Activated naive CD8-positive, alpha-beta T cell (primary cell): ENCODE results near the gene ERGIC3.

Experiments used
- H3K27ac Mint-ChIP-seq: one replicate; pipeline ENCODE4 v1.8.0; 2021; ENCODE audit warnings: mixed read lengths
- H3K27me3 Mint-ChIP-seq: one replicate; pipeline ENCODE4 v1.8.0; 2021; ENCODE audit warnings: mixed read lengths
- H3K36me3 Mint-ChIP-seq: one replicate; pipeline ENCODE4 v1.8.0; 2021; ENCODE audit warnings: mixed read lengths
- H3K4me1 Mint-ChIP-seq: one replicate; pipeline ENCODE4 v1.8.0; 2021; ENCODE audit warnings: low read depth, mixed read lengths
- H3K4me3 Mint-ChIP-seq: one replicate; pipeline ENCODE4 v1.8.0; 2021; ENCODE audit warnings: mild to moderate bottlenecking, mixed read lengths
- H3K9me3 Mint-ChIP-seq: one replicate; pipeline ENCODE4 v1.8.0; 2021; ENCODE audit warnings: low read depth, mixed read lengths

ERGIC3 gene

DNA sequence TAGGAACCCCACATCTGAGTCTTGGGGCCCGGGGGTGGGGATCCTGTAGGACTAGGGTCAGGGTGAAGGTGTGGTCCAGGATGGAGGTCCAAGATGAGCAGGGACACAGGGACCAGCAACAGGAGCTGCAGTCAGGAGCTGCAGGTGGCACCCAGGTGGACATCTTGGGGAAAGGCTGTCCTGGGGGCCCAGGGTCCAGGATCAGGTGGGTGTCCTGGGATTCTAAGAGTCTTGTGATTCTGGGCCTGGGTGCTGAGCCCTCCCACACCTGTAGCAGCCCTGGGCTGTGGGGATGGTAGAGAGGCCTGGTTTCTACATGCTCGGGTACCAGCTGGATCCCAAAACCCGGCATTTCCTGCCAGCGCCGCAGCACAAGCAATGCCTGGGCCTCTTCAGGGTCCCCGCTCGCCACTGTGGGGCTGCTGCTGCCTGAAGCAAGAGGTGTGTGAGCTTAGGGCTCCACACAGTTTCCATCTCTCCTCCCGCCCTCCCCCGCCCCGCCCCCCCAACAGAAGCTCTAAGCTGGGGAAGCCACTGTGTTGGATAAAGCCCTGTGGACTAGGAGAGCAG lies 20.7 kb downstream of the ERGIC3 start:
- H3K4me1 Mint-ChIP-seq, result no peaks in the 10 kb centered on the region
- H3K27me3 Mint-ChIP-seq, result no peaks in the 10 kb centered on the region
- no peak overlapping the region for H3K4me3 Mint-ChIP-seq
- no peak overlapping the region for H3K27ac Mint-ChIP-seq
- H3K36me3 Mint-ChIP-seq, result no peaks in the 10 kb centered on the region
- no peaks in the 10 kb centered on the region for H3K9me3 Mint-ChIP-seq

DNA sequence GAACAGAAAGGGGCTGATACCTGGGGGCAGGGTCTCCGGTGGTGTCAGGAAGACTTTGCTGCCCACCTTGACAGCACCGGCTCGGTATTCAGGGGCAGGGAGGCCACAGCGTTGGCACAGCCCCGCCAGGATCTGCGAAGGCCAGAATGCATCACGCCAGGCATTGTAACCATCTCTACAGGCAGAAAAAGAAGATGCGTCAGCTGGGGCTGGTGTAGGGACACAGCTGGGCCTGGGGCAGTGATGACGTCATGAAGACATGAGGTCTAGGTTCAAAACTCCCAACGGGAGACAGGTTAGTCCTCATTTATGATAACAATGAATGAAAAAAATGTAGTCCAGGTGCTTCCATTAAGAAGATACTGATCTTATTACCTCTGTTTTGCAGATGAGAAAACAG lies 22.0 kb downstream of the ERGIC3 start:
- H3K4me3 Mint-ChIP-seq, result no peak overlapping the region
- H3K4me1 Mint-ChIP-seq, result no peaks in the 10 kb centered on the region
- no peaks in the 10 kb centered on the region for H3K36me3 Mint-ChIP-seq
- no peaks in the 10 kb centered on the region for H3K27me3 Mint-ChIP-seq
- H3K27ac Mint-ChIP-seq, result no peak overlapping the region
- H3K9me3 Mint-ChIP-seq, result no peaks in the 10 kb centered on the region

DNA sequence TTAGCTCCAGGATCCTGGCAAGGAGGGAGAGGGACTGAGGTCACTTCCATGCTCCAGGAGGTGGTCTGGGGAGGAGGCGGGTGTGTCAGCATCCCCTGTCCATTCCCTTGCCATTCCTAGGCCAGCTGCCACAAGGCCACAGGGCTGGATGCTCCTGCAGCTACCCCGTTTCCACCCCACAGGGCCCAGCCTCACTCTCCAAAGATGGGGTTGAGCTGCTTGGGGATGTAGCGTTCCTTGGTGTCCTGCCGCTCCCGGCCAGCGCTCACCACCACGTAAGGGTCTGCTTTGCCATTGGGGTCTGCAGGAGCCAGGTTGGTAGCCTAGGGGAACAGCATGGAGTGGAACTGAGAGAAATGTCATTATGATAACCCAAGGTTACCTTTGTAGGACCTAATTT lies 23.0 kb downstream of the ERGIC3 start:
- H3K4me3 Mint-ChIP-seq, result no peak overlapping the region
- no peak overlapping the region for H3K27ac Mint-ChIP-seq
- no peaks in the 10 kb centered on the region for H3K9me3 Mint-ChIP-seq
- H3K4me1 Mint-ChIP-seq, result no peaks in the 10 kb centered on the region
- no peaks in the 10 kb centered on the region for H3K27me3 Mint-ChIP-seq
- H3K36me3 Mint-ChIP-seq, result no peaks in the 10 kb centered on the region

GRCh38 chr20:35568645-35569044 lies 26.8 kb downstream of the ERGIC3 start:
- H3K4me1 Mint-ChIP-seq, result no peaks in the 10 kb centered on the region
- H3K9me3 Mint-ChIP-seq, result peaks cover 4% of the 10 kb centered on the region
- H3K4me3 Mint-ChIP-seq, result no peak overlapping the region
- no peaks in the 10 kb centered on the region for H3K27me3 Mint-ChIP-seq
- peaks cover 4% of the 10 kb centered on the region for H3K36me3 Mint-ChIP-seq
- H3K27ac Mint-ChIP-seq, result no peak overlapping the region

DNA sequence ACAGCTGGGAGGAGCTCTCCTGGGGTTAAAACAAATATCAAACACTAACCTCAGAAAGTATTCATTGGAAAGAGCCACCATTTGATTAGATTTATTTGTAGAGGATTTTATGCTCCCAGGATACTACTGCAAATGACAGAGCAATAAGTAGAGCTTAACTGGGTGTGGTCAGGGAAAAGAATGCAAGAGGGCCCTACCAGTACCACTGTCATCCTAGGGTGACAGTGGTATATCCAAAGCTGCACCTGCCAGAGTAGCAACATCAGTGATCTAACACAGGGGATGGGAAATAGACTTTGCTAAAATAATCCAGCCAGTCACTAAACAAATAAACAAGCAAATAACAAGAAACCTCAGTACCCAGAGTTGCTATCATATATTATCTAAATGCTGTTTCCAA lies 29.7 kb downstream of the ERGIC3 start:
- Mint-ChIP-seq H3K36me3 (peaks cover 4% of the 10 kb centered on the region), H3K27me3 (no peaks in the 10 kb centered on the region), H3K9me3 (peaks cover 4% of the 10 kb centered on the region), H3K27ac (no peak overlapping the region), H3K4me3 (no peak overlapping the region), H3K4me1 (no peaks in the 10 kb centered on the region)

DNA sequence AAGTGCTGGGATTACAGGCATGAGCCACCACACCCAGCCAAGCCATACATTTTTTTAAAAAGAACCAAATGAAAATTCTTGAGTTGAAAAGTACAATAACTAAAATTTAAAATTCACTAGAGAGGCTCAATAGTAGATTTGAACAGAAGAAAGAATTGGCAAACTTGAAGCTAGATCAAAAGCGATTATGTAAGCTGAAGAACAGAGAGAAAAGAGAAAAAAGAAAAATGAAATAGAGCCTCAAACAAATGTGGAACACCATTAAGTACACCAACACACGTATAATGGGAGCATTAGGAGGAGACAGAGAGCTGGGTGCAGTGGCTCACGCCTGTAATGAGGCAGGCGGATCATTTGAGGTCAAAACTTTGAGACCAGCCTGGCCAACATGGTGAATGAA lies 31.0 kb downstream of the ERGIC3 start:
- peaks cover 4% of the 10 kb centered on the region for H3K9me3 Mint-ChIP-seq
- H3K4me3 Mint-ChIP-seq, result no peak overlapping the region
- H3K36me3 Mint-ChIP-seq, result peaks cover 4% of the 10 kb centered on the region
- no peaks in the 10 kb centered on the region for H3K4me1 Mint-ChIP-seq
- H3K27me3 Mint-ChIP-seq, result no peaks in the 10 kb centered on the region
- no peak overlapping the region for H3K27ac Mint-ChIP-seq

DNA sequence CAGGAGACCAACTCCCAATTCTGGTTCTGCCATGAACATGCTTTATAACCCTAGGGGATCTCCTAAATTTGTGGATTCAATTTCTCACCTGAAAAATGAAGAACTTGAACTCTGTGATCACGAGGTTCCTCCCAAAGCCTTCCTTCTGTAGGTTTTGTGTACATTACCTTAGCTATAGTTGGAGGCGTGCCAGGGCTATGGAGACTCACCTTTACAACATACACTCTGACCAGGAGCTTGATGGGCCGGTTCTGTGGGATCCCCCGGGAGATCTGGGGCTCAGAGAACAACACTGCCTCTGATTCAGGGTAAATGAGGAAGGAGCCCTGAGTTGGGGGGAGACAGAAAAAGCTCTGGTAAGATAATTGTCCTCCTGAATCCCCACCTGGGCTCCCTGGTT lies 34.1 kb downstream of the ERGIC3 start:
- no peak overlapping the region for H3K27ac Mint-ChIP-seq
- H3K4me1 Mint-ChIP-seq, result no peaks in the 10 kb centered on the region
- H3K9me3 Mint-ChIP-seq, result peaks cover 4% of the 10 kb centered on the region
- H3K36me3 Mint-ChIP-seq, result peaks cover 4% of the 10 kb centered on the region
- H3K27me3 Mint-ChIP-seq, result no peaks in the 10 kb centered on the region
- H3K4me3 Mint-ChIP-seq, result no peak overlapping the region

GRCh38 chr20:35576816-35577215 lies 34.9 kb downstream of the ERGIC3 start:
- Mint-ChIP-seq H3K4me3 (no peak overlapping the region), H3K9me3 (peaks cover 8% of the 10 kb centered on the region), H3K27ac (no peak overlapping the region), H3K36me3 (peaks cover 4% of the 10 kb centered on the region), H3K27me3 (no peaks in the 10 kb centered on the region), H3K4me1 (no peaks in the 10 kb centered on the region)

DNA sequence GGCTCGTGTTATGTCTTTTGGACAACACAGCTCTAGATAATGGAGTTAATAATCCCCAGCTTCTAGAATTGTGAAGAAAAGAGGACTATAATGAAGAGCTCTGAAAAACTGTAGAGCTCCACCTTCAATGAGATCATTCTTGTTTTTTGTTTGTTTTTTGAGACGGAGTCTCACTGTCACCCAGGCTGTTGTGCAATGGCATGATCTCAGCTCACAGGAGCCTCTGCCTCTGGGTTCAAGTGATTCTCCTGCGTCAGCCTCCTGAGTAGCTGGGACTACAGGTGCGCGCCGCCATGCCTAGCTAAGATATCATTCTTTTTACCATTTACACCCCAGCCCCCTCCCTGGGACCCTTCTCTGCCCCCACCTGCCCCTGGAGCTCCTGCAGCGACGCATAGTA lies 36.6 kb downstream of the ERGIC3 start:
- Mint-ChIP-seq H3K4me1 (no peaks in the 10 kb centered on the region), H3K4me3 (no peak overlapping the region), H3K27ac (no peak overlapping the region), H3K9me3 (peaks cover 4% of the 10 kb centered on the region), H3K36me3 (no peaks in the 10 kb centered on the region), H3K27me3 (no peaks in the 10 kb centered on the region)

GRCh38 chr20:35579196-35579595 lies 37.3 kb downstream of the ERGIC3 start:
- H3K27me3 Mint-ChIP-seq, result no peaks in the 10 kb centered on the region
- H3K9me3 Mint-ChIP-seq, result peaks cover 4% of the 10 kb centered on the region
- H3K27ac Mint-ChIP-seq, result no peak overlapping the region

GRCh38 chr20:35582131-35582530 lies 40.3 kb downstream of the ERGIC3 start:
- Mint-ChIP-seq H3K9me3 (peaks cover 4% of the 10 kb centered on the region), H3K27ac (no peak overlapping the region), H3K4me1 (no peaks in the 10 kb centered on the region), H3K36me3 (no peaks in the 10 kb centered on the region), H3K27me3 (no peaks in the 10 kb centered on the region), H3K4me3 (no peak overlapping the region)

More at GRCh38 chr20:35579196-35579595, 37.3 kb downstream of the ERGIC3 start:
- no peaks in the 10 kb centered on the region for H3K4me1 Mint-ChIP-seq
- no peaks in the 10 kb centered on the region for H3K36me3 Mint-ChIP-seq
- H3K4me3 Mint-ChIP-seq, result no peak overlapping the region

GRCh38 chr20:35582741-35583404 lies 41.0 kb downstream of the ERGIC3 start:
- no peak overlapping the region for H3K27ac Mint-ChIP-seq
- H3K36me3 Mint-ChIP-seq, result no peaks in the 10 kb centered on the region
- H3K4me3 Mint-ChIP-seq, result no peak overlapping the region
- H3K4me1 Mint-ChIP-seq, result no peaks in the 10 kb centered on the region
- peaks cover 4% of the 10 kb centered on the region for H3K9me3 Mint-ChIP-seq
- no peaks in the 10 kb centered on the region for H3K27me3 Mint-ChIP-seq

DNA sequence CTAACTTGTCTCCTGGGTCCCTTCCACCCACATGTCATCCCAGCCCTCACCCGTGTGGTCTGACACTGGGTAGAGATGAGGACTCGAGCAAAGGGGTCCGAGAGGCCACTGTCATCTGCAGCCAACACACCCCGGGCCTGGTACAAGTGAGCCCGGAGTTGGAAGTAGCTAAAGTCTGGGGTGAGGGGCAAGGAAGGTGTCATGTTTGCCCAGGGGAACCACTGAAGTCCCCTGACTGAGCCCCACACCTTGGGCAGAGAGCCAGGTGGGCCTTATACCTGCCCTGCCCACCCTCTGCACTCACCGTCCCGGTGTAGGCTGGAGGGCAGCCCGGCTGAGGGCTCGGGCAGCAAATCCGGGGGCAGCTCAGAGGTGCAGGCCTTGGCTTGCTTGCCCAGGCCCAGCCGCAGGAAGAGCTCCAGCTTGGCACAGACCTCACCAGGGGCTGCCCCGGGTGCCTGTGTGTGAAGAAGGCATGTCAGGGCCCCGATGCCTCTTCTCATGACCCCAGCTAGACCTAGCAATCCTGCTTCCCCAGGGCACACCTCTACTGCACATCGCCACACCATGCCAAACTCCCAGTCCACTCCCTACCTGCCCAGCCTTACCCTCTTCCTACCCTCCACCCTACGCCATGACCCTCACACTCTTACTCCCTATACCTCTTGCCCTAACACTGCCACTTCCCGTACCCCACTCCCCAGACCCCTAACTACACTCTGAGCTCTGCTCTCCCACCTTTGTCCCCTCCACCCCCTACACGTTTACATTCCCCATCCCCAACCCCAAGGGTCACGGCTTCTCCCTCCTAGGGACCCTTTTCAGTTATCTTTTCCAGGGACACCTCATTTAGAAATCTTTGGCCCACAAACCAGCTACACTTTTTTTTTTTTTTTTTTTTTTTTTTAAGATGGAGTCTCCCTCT lies 42.0 kb downstream of the ERGIC3 start:
- H3K4me3 Mint-ChIP-seq, result no peak overlapping the region
- H3K4me1 Mint-ChIP-seq, result no peaks in the 10 kb centered on the region
- H3K27ac Mint-ChIP-seq, result no peak overlapping the region
- H3K36me3 Mint-ChIP-seq, result no peaks in the 10 kb centered on the region
- H3K9me3 Mint-ChIP-seq, result peaks cover 4% of the 10 kb centered on the region
- no peaks in the 10 kb centered on the region for H3K27me3 Mint-ChIP-seq

- Mint-ChIP-seq H3K36me3 (no peaks in the 10 kb centered on the region), H3K27ac (no peak overlapping the region), H3K4me1 (no peaks in the 10 kb centered on the region), H3K4me3 (no peak overlapping the region), H3K27me3 (no peaks in the 10 kb centered on the region), H3K9me3 (no peaks in the 10 kb centered on the region)
These were observed 45.0 kb downstream of the ERGIC3 start for GRCh38 chr20:35586751-35587425.

DNA sequence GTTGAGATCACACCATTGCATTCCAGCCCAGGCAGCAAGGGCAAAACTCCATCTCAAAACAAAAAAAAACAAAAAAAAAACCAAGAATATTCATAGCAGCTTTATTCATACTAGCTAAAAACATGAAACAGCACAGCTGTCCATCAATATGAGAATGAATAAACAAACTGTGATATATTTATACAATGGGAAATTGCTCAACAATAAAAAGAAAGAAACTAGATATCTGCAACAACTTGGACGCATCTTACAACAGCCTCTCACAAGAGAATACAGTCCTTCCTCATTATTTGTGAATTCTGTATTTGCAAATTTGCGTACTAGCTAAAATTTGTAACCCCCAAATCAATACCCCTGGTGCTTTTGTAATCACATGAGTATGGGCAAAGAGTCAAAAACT lies 45.6 kb downstream of the ERGIC3 start:
- no peak overlapping the region for H3K4me3 Mint-ChIP-seq
- no peak overlapping the region for H3K27ac Mint-ChIP-seq
- no peaks in the 10 kb centered on the region for H3K27me3 Mint-ChIP-seq
- no peaks in the 10 kb centered on the region for H3K9me3 Mint-ChIP-seq
- H3K36me3 Mint-ChIP-seq, result no peaks in the 10 kb centered on the region
- no peaks in the 10 kb centered on the region for H3K4me1 Mint-ChIP-seq
